Amygdala (tissue), 56 donors: ENCODE results near the gene ZNF729.
"Not testable (repeated sequence)": the region's sequence is repeated elsewhere in the genome, so short reads cannot be mapped to it uniquely, and the experiment has no call there.

Experiments used
- DNase-seq, 56 donors: peaks; one replicate each; lab custom pipeline; 2025; lab: John Stamatoyannopoulos, UW

ZNF729 gene

GRCh38 chr19:22286151-22286810 lies at the start of gene ZNF729:
ZNF729 (plus strand) TSS chr19:22286441; CDS start chr19:22286526, 85 bp downstream.
- peak in 12 of 56 donors; percentile 0 to 23 (median 4) for DNase-seq

GRCh38 chr19:22256856-22257255 lies 29.4 kb upstream of the ZNF729 start:
- no peak for DNase-seq

DNA sequence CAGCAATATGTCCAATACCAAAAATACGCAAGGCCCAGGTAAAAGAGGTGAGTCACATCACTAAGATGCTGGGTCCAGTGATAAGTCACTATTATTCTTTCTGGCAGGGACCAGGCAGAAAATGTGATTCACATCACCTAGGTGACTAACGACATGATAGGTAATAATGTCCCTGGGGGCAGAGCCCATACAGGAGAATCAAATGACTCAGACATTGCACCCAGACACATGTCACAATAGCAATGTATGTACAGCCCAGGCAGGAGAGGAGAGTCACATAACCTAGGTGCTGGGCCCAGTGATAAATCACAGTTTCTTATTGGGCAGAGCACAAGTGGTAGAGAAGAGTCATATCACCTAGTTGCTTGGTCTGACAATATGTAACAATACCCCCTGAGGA lies 28.9 kb upstream of the ZNF729 start:
- no peak for DNase-seq

GRCh38 chr19:22257916-22258315 lies 28.3 kb upstream of the ZNF729 start:
- no peak for DNase-seq

- no peak for DNase-seq
These were observed 25.7 kb upstream of the ZNF729 start for GRCh38 chr19:22260499-22260898.

DNA sequence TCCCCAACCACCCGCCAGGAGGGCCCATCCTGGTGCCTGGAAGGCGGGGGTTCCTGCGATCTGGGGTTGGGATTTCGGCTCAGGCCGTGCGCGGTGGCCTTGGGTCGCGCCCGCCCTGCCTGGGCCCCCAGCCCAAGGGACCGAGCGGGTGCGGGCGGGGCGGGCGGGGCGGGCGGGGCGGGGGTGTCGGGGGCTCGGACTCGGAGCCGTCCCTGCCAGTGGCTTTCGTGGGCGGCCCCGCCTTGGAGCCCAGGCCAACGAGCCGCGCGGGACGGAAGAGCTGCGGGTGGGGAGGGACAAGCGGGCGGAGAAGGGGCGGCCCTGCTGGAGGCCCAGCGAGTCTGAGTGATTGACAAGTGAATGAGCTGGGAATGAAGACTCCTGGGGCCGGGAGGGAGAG lies 24.6 kb upstream of the ZNF729 start:
- DNase-seq, result no peak

DNA sequence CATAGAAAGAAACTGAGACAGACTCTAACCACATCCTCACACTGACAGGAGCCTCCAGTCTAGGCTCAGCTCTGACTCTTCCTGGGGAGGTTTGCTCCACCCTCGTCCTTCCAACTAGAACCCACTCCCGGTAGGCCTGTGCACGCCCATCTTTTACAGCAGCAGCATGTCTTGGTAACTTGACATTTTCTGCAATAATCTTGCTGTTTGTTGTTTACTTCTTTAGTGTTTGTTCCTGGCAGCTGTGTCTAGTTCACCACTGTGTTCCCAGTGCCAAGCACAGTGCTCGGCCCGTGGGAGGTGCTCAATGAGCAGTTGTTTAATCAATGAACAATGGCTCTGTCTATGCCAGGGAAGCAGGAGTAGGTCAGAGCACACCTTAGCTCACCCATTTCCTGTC lies 23.1 kb upstream of the ZNF729 start:
- DNase-seq, result no peak

DNA sequence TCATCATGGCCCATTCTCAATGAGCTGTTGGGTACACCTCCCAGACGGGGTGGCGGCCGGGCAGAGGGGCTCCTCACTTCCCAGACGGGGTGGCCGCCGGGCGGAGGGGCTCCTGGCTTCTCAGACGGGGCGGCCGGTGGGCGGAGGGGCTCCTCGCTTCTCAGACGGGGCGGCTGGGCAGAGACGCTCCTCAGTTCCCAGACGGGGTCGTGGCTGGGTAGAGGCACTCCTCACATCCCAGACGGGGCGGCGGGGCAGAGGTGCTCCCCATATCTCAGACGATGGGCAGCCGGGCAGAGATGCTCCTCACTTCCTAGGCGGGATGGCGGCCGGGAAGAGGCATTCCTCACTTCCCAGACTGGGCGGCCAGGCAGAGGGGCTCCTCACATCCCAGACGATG lies 35.3 kb downstream of the ZNF729 start:
- not testable (repeated sequence) for DNase-seq

DNA sequence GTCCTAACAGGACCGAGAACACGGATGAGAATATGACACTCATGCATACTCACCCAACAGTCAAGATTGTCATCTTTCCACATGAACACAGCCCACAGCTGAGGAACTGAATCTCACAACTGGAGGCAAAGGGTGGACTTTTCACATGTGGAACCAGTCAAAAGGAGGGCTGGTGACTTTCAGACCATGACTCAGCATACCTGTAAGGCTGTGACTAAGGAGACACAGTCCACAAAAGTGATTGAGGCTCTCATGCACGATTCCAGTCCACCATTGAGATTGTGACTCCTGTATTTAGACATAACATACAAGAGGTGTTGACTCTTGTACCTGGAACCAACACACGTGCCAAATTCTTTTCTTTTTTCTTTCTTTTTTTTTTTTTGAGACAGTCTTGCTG lies 40.0 kb downstream of the ZNF729 start:
- DNase-seq, result no peak

DNA sequence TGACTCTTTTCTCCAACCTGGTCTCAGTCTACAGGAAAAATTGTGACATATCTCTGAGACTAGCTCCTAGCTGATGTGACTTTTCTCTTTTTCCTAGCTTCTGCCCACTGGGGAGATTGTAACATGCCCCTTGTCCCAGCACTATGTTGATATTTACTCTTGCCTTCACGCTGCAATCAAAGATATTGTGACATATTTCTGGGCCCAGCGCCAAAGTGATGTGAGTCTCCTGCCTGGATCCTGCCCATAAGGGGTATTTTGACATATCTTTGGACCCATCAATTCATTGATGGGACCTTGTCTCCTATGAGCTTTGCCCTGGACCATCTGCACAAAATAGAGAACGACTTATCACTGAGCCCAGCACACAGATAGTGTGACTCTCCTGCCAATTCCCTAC lies 41.1 kb downstream of the ZNF729 start:
- DNase-seq, result no peak

DNA sequence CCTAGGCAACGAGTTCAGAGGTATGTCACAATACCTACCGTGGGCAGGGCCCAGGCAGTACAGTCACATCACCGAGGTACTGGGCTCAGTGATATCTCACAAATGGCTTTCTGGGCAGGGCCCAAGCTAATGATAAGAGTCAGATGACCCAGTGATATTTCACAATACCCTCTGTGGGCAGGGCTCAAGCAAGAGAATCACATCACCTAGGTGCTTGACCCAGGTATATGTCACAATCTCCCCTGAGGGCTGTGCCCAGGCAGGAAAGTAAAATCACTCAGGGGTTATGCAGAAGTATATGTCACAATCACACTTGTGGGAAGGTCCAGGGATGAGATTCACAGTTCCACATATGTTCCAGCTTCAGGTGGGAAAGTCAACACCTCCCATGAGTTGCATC lies 45.3 kb downstream of the ZNF729 start:
- no peak for DNase-seq

- no peak for DNase-seq
These were observed 46.7 kb downstream of the ZNF729 start for GRCh38 chr19:22332924-22333323.

DNA sequence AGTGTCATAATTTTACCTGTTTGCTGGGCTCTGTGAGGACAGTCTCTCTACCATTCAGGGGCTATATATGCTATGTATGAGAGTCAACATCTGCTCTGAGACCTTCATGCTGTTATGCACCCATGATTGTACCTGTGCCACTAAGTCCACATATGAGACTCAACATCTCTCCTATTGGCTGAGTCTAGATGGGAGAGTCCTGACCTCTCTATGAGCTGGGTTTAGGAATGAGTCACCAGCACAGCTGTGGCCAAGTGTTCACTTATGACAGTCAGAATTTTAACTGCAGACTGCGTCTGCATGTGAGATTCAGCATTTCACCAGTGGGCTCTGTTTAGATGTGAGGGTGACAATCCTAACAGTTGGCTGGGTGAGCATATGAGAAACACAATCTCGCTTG lies 49.5 kb downstream of the ZNF729 start:
- DNase-seq, result no peak

- no peak for DNase-seq
These were observed 68.4 kb downstream of the ZNF729 start for GRCh38 chr19:22354665-22355064.
